Tibial nerve (tissue), 3 donors: ENCODE measurements around the gene RSKR.

Source experiments
- POLR2A ChIP-seq, 2 donors: fragments of 450-650 bp; IDR thresholded peaks; one replicate each; pipeline ENCODE4 v1.6.1; 2017; ENCODE audit warnings: antibody characterized with exemption in 2 of 2, mild to moderate bottlenecking in 2 of 2, moderate library complexity in 2 of 2
- TF ChIP-seq, protein P1 (sequence below), 5 experiments: fragments of 200-600 bp in 3 of 5; fragments of 450-650 bp in 2 of 5; sonication (generic) in 3 of 5; IDR thresholded peaks; one replicate each; pipeline ENCODE4 v1.5.1; 2016 to 2019; ENCODE audit warnings: antibody characterized with exemption in 5 of 5, mild to moderate bottlenecking in 3 of 5, moderate library complexity in 2 of 5

DNA sequence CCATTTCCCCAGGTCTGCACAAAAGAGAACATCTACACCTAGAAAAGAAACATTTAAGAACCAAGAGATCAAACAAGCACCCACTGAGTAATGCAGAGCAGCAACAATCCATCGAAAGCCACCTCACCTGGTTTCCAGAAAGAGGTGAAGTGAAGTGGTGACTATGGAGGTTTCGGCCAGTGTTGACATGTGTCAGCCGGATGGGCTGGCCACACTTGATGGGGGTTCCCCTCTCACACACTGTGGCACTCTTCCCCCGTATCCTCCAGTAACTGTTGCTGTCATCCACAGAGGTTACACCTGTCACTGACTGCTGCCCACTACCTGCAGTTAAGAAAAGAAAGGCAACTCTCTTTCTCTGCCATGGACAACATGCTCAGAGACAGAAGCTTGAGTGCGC lies 41.2 kb upstream of the RSKR start:
- no peak for TF ChIP-seq POLR2A (IDR thresholded peaks at IDR 0.05)
- TF ChIP-seq, protein P1, sequence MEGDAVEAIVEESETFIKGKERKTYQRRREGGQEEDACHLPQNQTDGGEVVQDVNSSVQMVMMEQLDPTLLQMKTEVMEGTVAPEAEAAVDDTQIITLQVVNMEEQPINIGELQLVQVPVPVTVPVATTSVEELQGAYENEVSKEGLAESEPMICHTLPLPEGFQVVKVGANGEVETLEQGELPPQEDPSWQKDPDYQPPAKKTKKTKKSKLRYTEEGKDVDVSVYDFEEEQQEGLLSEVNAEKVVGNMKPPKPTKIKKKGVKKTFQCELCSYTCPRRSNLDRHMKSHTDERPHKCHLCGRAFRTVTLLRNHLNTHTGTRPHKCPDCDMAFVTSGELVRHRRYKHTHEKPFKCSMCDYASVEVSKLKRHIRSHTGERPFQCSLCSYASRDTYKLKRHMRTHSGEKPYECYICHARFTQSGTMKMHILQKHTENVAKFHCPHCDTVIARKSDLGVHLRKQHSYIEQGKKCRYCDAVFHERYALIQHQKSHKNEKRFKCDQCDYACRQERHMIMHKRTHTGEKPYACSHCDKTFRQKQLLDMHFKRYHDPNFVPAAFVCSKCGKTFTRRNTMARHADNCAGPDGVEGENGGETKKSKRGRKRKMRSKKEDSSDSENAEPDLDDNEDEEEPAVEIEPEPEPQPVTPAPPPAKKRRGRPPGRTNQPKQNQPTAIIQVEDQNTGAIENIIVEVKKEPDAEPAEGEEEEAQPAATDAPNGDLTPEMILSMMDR (IDR thresholded peaks at IDR 0.05): no peak
